Caco-2 (cell line): Measurements from ENCODE around the gene ZNF219. TPM values are rescaled to one million over a fixed set of nuclear protein-coding genes. Genes with fewer than 3 reads are reported as not detected.

Experiments used
- BruUV-seq: library from RNA; stranded (reverse); fragments of 400-500 nt; replicated peaks from 2 replicates; lab custom pipeline; 2021; lab: Mats Ljungman, UMichigan
- CTCF ChIA-PET: fragments of 300-600 bp; sonication (Branson Sonifier 250); formaldehyde crosslinking; loops from one replicate; lab custom pipeline; 2022; ENCODE audit warnings: antibody characterized with exemption; lab: Charles Lee
- POLR2A ChIA-PET: fragments of 300-600 bp; sonication (Branson Sonifier 250); formaldehyde crosslinking; loops from one replicate; lab custom pipeline; 2022; ENCODE audit warnings: antibody characterized with exemption; lab: Charles Lee
- DNase-seq, 2 experiments: peaks; one replicate each; pipeline versions ENCODE4 v3.0.0 to v3.0.0-alpha.2; 2020 to 2022
- H3K27me3 ChIP-seq: replicated peaks from 2 replicates; pipeline ENCODE4 v1.6.0; 2011; ENCODE audit warnings: low read length; ENCODE audit not compliant: control insufficient read depth, insufficient read depth
- H3K36me3 ChIP-seq: 2 replicates; pipeline ENCODE4 v1.5.1; 2011; ENCODE audit warnings: low read length; ENCODE audit not compliant: control insufficient read depth, insufficient read depth
- H3K4me1 ChIP-seq: fragments of 250-450 bp; sonication (Bioruptor Pico); 2 replicates; pipeline ENCODE4 v1.5.1; 2020; ENCODE audit warnings: mild to moderate bottlenecking
- H3K4me3 ChIP-seq: 2 replicates; pipeline ENCODE4 v1.5.1; 2011; ENCODE audit warnings: low read depth, mild to moderate bottlenecking, control low read depth, low read length
- H3K9me3 ChIP-seq: fragments of 250-450 bp; sonication (Bioruptor Pico); 2 replicates; pipeline ENCODE4 v1.5.1; 2020; ENCODE audit warnings: mild to moderate bottlenecking, moderate library complexity
- H3K27ac Mint-ChIP-seq: one replicate; pipeline ENCODE4 v1.8.0; 2022; ENCODE audit warnings: mixed read lengths; ENCODE audit not compliant: unreplicated experiment
- H3K27me3 Mint-ChIP-seq: one replicate; pipeline ENCODE4 v1.8.0; 2022; ENCODE audit warnings: mixed read lengths; ENCODE audit not compliant: insufficient read depth, unreplicated experiment
- H3K36me3 Mint-ChIP-seq: one replicate; pipeline ENCODE4 v1.8.0; 2022; ENCODE audit warnings: mild to moderate bottlenecking, mixed read lengths; ENCODE audit not compliant: insufficient read depth, unreplicated experiment
- H3K4me1 Mint-ChIP-seq: one replicate; pipeline ENCODE4 v1.8.0; 2022; ENCODE audit warnings: low read depth, mixed read lengths; ENCODE audit not compliant: unreplicated experiment
- H3K4me3 Mint-ChIP-seq: one replicate; pipeline ENCODE4 v1.8.0; 2022; ENCODE audit warnings: mild to moderate bottlenecking, moderate library complexity, mixed read lengths; ENCODE audit not compliant: unreplicated experiment
- H3K9me3 Mint-ChIP-seq: one replicate; pipeline ENCODE4 v1.8.0; 2022; ENCODE audit warnings: mixed read lengths; ENCODE audit not compliant: unreplicated experiment
- intact Hi-C: fragments of 100-400 bp; cut with micrococcal nuclease; formaldehyde crosslinking; loops from one replicate; pipeline ENCODE4 v1.10.0; 2022; ENCODE audit not compliant: unreplicated experiment
- total RNA-seq: library from RNA; stranded (reverse); gene quantifications from 2 replicates; pipeline ENCODE4 v1.2.3, GENCODE V29; 2022
- TF ChIP-seq, protein P1 (sequence below), 2 experiments: fragments of 200-600 bp in 1 of 2; IDR thresholded peaks; 1 replicate in 1 of 2; 2 replicates in 1 of 2; pipeline versions ENCODE4 v1.5.1 to v1.8.0; 2011 to 2022; ENCODE audit warnings: antibody characterized with exemption in 1 of 2, control low read depth in 1 of 2, inconsistent platforms in 1 of 2, low read depth in 1 of 2, low read length in 1 of 2, mild to moderate bottlenecking in 1 of 2, moderate library complexity in 1 of 2; ENCODE audit not compliant: insufficient read depth in 1 of 2, severe bottlenecking in 1 of 2, unreplicated experiment in 1 of 2

ZNF219 gene
- total RNA-seq, 1 experiment from 2014 or later, result 35.2 TPM

DNA sequence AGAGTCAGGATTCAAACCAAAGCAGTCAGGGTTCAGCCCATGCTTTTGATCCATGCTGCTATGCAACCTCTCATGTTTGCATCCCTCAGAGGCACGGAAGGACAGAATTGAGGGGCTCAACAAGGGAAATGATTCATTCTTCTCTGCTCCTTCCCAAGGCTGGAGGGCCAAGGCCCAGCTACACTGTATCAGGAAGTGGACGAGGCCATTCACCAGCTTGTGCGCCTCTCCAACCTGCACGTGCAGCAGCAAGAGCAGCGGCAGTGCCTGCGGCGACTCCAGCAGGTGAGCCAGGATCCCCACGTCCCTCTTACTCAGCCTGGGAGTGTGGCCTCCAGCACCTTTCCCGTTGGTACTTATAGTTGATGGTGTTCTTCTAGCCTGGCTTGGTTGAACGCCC is 19.7 kb downstream of the ZNF219 start:
- no peaks in the 10 kb centered on the region for H3K9me3 Mint-ChIP-seq
- POLR2A ChIA-PET, result no interaction called here
- DNase-seq, result no peak
- no peaks in the 10 kb centered on the region for H3K4me1 Mint-ChIP-seq
- CTCF ChIA-PET, result no interaction called here
- H3K36me3 Mint-ChIP-seq, result no peaks in the 10 kb centered on the region
- no peak overlapping the region for H3K4me3 ChIP-seq
- intact Hi-C loops, result no loop called here
- no peaks in the 10 kb centered on the region for H3K27me3 ChIP-seq
- TF ChIP-seq, protein P1, sequence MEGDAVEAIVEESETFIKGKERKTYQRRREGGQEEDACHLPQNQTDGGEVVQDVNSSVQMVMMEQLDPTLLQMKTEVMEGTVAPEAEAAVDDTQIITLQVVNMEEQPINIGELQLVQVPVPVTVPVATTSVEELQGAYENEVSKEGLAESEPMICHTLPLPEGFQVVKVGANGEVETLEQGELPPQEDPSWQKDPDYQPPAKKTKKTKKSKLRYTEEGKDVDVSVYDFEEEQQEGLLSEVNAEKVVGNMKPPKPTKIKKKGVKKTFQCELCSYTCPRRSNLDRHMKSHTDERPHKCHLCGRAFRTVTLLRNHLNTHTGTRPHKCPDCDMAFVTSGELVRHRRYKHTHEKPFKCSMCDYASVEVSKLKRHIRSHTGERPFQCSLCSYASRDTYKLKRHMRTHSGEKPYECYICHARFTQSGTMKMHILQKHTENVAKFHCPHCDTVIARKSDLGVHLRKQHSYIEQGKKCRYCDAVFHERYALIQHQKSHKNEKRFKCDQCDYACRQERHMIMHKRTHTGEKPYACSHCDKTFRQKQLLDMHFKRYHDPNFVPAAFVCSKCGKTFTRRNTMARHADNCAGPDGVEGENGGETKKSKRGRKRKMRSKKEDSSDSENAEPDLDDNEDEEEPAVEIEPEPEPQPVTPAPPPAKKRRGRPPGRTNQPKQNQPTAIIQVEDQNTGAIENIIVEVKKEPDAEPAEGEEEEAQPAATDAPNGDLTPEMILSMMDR (IDR thresholded peaks at IDR 0.05; ENCODE audit: insufficient read depth in 1 of 2, low read depth in 1 of 2, low read length in 1 of 2, severe bottlenecking in 1 of 2, unreplicated experiment in 1 of 2), result no peak
- H3K27ac Mint-ChIP-seq, result no peak overlapping the region
- H3K9me3 ChIP-seq, result no peaks in the 10 kb centered on the region
- no peaks in the 10 kb centered on the region for H3K27me3 Mint-ChIP-seq
- BruUV-seq, result no TSS peak
- H3K4me1 ChIP-seq, result no peaks in the 10 kb centered on the region
- H3K4me3 Mint-ChIP-seq, result no peak overlapping the region
- H3K36me3 ChIP-seq, result no peaks in the 10 kb centered on the region; the same call in 1 of the 2 replicates

DNA sequence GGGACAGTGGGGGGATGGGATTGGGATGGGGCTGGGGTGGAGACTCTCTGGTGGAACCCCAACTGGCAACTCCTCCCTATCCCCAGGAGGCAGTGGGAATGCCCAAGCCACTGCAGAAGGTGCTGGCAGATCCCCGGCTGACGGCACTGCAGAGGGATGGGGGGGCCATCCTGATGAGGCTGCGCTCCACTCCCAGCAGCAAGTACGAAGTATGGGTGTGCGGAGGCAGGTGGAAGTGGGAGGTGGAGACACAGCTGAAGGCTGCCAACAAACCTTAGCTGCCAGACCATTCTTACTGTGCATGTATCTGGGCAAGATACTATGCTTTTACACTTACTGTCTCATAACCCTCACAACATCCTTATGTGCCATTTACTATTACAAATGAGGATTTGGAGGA is 20.2 kb downstream of the ZNF219 start:
- Mint-ChIP-seq H3K27ac (no peak overlapping the region), H3K4me3 (no peak overlapping the region), H3K27me3 (no peaks in the 10 kb centered on the region), H3K9me3 (no peaks in the 10 kb centered on the region), H3K4me1 (no peaks in the 10 kb centered on the region), H3K36me3 (no peaks in the 10 kb centered on the region)
- Histone ChIP-seq H3K27me3 (no peaks in the 10 kb centered on the region), H3K9me3 (no peaks in the 10 kb centered on the region), H3K36me3 (no peaks in the 10 kb centered on the region; the same call in 1 of the 2 replicates), H3K4me3 (no peak overlapping the region), H3K4me1 (no peaks in the 10 kb centered on the region)
- POLR2A ChIA-PET, result no interaction called here
- TF ChIP-seq, protein P1 (IDR thresholded peaks at IDR 0.05; ENCODE audit: insufficient read depth in 1 of 2, low read depth in 1 of 2, low read length in 1 of 2, severe bottlenecking in 1 of 2, unreplicated experiment in 1 of 2), result no peak
- DNase-seq, result no peak
- intact Hi-C loops, result no loop called here
- no TSS peak for BruUV-seq
- CTCF ChIA-PET, result no interaction called here

DNA sequence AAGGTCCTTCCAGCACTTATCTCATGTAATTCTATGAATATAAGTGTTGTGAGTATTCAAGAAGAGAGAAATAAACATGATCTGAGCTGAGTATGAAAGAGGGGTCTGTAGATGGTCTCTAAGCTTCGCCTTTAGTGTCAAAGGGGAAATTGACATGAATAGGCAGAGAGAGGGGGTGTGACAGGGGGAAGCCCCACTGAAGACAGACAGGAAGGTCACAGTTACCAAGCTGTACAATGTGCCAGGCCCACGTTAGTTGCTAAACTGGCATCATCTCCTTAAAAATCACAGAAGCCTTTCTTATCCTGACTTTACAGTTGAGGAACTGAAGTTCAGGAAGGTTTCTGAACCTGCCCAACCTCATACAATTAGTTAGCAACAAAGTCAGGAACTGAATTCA is 20.8 kb downstream of the ZNF219 start:
- Histone ChIP-seq H3K4me3 (no peak overlapping the region), H3K4me1 (no peaks in the 10 kb centered on the region), H3K36me3 (no peaks in the 10 kb centered on the region; the same call in 1 of the 2 replicates), H3K27me3 (no peaks in the 10 kb centered on the region), H3K9me3 (no peaks in the 10 kb centered on the region)
- no peaks in the 10 kb centered on the region for H3K9me3 Mint-ChIP-seq
- no peak for DNase-seq
- H3K4me3 Mint-ChIP-seq, result no peak overlapping the region
- ChIA-PET CTCF (no interaction called here), POLR2A (no interaction called here)
- no peak overlapping the region for H3K27ac Mint-ChIP-seq
- H3K36me3 Mint-ChIP-seq, result no peaks in the 10 kb centered on the region
- H3K4me1 Mint-ChIP-seq, result no peaks in the 10 kb centered on the region
- TF ChIP-seq, protein P1 (IDR thresholded peaks at IDR 0.05; ENCODE audit: insufficient read depth in 1 of 2, low read depth in 1 of 2, low read length in 1 of 2, severe bottlenecking in 1 of 2, unreplicated experiment in 1 of 2), result no peak
- intact Hi-C loops, result no loop called here
- H3K27me3 Mint-ChIP-seq, result no peaks in the 10 kb centered on the region
- BruUV-seq, result no TSS peak
